ENCODE results near the gene MPP2.
"Not testable (repeated sequence)": the region's sequence is repeated elsewhere in the genome, so short reads cannot be mapped to it uniquely, and the experiment has no call there.

The MPP2 gene

DNA sequence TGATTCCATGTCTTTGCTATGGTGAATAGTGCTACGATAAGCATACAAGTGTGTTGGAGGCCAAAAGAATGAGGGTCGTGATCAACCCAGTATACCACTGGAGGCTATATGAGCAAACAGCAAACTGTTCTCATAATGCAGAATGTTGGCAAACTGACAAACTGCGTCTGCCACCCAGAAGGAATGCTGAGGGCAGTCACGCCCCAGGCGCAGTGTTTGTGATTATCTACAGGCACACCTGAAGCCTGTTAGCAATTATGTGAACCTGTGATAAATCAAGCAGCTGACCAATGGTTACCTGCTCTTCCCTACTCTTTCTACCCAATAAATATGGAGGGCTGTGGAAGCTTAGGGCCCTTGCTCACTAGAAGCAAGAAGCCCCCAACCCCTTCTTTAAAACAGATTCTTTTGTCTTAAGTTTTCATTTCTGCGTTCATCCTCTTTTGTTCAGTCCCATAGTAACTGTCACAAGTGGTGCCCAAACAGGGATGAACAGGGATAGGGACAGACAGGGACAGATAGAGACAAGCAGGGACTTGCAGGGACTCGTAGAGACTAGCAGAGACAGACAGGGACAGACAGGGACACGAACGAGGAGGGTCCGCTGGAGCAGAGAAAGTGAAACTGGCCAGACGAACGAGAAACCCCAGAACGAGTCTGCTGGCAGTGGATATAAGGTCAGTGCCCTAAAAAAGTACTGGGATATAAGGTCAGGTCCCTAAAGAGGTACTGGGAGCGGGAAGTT is 35.2 kb downstream of the MPP2 start:
- DNase-seq (ENCODE audit: extremely low spot score): no peak

DNA sequence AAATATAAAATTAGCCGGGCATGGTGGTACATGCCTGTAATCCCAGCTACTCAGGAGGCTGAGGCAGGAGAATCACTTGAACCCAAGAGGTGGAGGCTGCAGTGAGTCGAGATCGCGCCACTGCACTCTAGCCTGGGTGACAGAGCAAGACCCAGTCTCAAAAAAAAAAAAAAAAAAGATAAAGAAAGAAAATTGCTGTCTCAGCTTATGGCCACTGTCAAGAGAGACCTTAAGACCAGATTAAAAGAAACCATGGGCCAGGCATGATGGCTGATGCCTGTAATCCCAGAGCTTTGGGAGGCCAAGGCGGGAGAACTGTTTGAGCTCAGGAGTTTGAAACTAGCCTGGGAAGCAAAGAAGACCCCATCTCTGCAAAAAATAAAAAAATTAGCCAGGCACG is 38.3 kb downstream of the MPP2 start:
- DNase-seq (ENCODE audit: extremely low spot score); POLR2A ChIA-PET: not testable (repeated sequence)
- CTCF ChIA-PET: interaction anchor here (1.3 kb wide), 1 partner anchor 103 kb away, joined by 4 read pairs; no protein-coding TSS in a partner anchor

More for the DNA sequence above, 35.2 kb downstream of the MPP2 start:
- no peak for TF ChIP-seq ZNF384 (IDR thresholded peaks at IDR 0.05)
- no peak for TF ChIP-seq CTBP1 (IDR thresholded peaks at IDR 0.05; ENCODE audit: borderline replicate concordance)
- no peak for TF ChIP-seq ELF4 (IDR thresholded peaks at IDR 0.05)
- TF ChIP-seq HDGF (IDR thresholded peaks at IDR 0.05; ENCODE audit: borderline replicate concordance): no peak
- no peak for TF ChIP-seq ARNT (IDR thresholded peaks at IDR 0.05)
- no peak for TF ChIP-seq SUZ12 (IDR thresholded peaks at IDR 0.05)
- TF ChIP-seq NFRKB (IDR thresholded peaks at IDR 0.05): no peak
- TF ChIP-seq TARDBP (IDR thresholded peaks at IDR 0.05): no peak
- TF ChIP-seq L3MBTL2 (conservative IDR thresholded peaks at IDR 0.05): no peak
- TF ChIP-seq, protein P1, sequence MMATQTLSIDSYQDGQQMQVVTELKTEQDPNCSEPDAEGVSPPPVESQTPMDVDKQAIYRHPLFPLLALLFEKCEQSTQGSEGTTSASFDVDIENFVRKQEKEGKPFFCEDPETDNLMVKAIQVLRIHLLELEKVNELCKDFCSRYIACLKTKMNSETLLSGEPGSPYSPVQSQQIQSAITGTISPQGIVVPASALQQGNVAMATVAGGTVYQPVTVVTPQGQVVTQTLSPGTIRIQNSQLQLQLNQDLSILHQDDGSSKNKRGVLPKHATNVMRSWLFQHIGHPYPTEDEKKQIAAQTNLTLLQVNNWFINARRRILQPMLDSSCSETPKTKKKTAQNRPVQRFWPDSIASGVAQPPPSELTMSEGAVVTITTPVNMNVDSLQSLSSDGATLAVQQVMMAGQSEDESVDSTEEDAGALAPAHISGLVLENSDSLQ (IDR thresholded peaks at IDR 0.05): no peak
- CTCF ChIA-PET: no interaction called here
- POLR2A ChIA-PET: no interaction called here

DNA sequence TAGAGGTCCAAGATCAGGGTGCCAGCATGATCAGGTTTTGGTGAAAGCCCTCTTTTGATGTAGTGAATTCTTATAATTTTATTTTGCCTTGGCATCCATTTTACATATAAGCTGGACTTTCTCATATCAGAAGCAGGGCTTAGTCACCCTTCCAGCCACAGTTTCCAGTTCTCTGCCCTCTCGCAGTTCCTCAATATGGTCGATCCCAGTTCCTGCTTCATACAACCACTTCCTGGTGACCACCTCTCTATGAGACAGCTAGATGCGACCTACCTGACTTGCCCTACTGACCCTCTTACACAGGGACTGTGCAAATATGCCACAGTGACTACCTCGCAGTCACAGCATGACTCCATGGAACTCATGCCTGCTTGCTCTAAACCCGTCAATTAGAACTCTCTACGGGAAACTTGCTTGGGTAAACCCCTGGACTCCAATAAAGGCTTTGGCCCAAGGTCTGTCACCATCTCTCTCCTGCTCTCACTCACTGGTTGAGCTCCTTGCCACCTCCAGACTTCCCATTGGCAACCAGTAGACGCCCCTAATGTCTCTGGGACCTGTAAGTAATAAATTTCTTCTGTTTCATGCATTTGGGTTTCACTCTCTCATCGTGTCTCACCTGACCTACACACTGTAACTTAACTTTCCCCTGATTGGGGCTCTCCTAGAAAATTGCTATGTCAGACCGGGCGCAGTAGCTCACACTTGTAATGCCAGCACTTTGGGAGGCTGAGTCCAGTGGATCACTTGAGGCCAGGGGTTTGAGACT is 38.9 kb downstream of the MPP2 start:
- ChIA-PET POLR2A (no interaction called here), CTCF (interaction anchor here (1.3 kb wide), 1 partner anchor 102 kb away, joined by 4 read pairs; no protein-coding TSS in a partner anchor)
- TF ChIP-seq LEF1 (IDR thresholded peaks at IDR 0.05; ENCODE audit: borderline replicate concordance) (no peak), ARNT (IDR thresholded peaks at IDR 0.05) (no peak), FOXA1 (IDR thresholded peaks at IDR 0.05) (no peak), CTBP1 (IDR thresholded peaks at IDR 0.05; ENCODE audit: borderline replicate concordance) (no peak), BHLHE40 (IDR thresholded peaks at IDR 0.05; ENCODE audit: borderline replicate concordance) (no peak), SP1 (IDR thresholded peaks at IDR 0.05) (no peak), L3MBTL2 (conservative IDR thresholded peaks at IDR 0.05) (no peak), TARDBP (IDR thresholded peaks at IDR 0.05) (no peak), FOXM1 (IDR thresholded peaks at IDR 0.05; ENCODE audit: borderline replicate concordance) (no peak)
- TF ChIP-seq, protein P1 (IDR thresholded peaks at IDR 0.05): no peak
- DNase-seq (ENCODE audit: extremely low spot score): no peak

DNA sequence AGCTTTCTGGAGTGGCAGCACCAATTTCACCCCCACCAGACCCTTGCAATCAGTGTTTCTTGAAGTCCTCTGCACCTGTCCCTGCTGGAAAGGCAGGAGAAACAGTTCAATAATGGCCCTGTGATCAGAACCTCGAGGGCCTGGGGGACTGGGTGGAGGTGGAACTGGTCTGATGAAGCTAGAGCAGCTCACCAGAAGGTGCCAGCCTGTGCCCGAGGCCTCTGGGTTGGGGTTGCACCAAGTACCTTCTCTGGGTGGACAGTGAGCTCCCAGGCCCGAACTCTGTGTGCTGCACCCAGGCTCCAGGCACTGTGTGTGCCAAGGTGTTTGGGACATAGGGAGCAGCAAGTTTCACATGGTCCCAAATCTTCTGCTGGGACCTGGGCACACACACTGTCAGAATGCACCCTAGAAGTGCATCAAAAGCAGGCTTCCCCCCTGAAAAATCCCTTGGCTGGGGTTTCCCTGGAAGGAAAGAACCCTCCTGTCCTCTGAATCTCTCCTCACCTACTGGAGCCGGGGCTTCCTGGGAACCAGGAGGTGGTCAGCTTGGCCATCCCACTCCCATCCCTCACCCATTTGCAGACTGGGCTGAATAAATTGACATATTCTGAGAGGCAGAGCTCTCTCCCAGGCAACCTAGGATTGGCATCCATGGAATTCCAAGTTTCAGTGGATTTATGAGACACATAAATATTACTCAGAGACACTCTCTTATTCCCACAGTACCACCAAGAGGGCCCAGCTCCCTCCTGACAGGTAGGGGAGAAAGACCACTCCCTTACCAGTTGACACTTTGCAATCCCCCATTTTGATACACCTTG is 43.0 kb downstream of the MPP2 start:
- TF ChIP-seq SUZ12 (IDR thresholded peaks at IDR 0.05) (no peak), SP1 (IDR thresholded peaks at IDR 0.05) (no peak), FOXA1 (IDR thresholded peaks at IDR 0.05) (no peak), ARNT (IDR thresholded peaks at IDR 0.05) (no peak), CTBP1 (IDR thresholded peaks at IDR 0.05; ENCODE audit: borderline replicate concordance) (no peak), NFRKB (IDR thresholded peaks at IDR 0.05) (no peak), ELF4 (IDR thresholded peaks at IDR 0.05) (no peak), BHLHE40 (IDR thresholded peaks at IDR 0.05; ENCODE audit: borderline replicate concordance) (no peak), FOXK2 (IDR thresholded peaks at IDR 0.05) (no peak), L3MBTL2 (conservative IDR thresholded peaks at IDR 0.05) (no peak), ZNF384 (IDR thresholded peaks at IDR 0.05) (no peak)
- TF ChIP-seq, protein P1 (IDR thresholded peaks at IDR 0.05): no peak
- CTCF ChIA-PET: interaction anchor here (1.0 to 1.1 kb wide), 2 partner anchors 14 to 24 kb away, joined by 6 read pairs; no protein-coding TSS in a partner anchor
- POLR2A ChIA-PET: no interaction called here
- no peak for DNase-seq (ENCODE audit: extremely low spot score)

DNA sequence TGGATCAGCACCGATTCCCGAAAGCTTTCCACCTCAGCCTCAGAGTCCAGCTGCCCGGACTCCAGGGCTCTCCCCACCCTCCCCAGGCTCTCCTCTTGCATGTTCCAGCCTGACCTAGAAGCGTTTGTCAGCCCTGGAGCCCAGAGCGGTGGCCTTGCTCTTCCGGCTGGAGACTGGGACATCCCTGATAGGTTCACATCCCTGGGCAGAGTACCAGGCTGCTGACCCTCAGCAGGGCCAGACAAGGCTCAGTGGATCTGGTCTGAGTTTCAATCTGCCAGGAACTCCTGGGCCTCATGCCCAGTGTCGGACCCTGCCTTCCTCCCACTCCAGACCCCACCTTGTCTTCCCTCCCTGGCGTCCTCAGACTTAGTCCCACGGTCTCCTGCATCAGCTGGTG is 45.4 kb downstream of the MPP2 start:
- ChIA-PET POLR2A (no interaction called here), CTCF (no interaction called here)
- no peak for TF ChIP-seq HDGF (IDR thresholded peaks at IDR 0.05; ENCODE audit: borderline replicate concordance)
- no peak for TF ChIP-seq ZNF384 (IDR thresholded peaks at IDR 0.05)
- no peak for TF ChIP-seq SUZ12 (IDR thresholded peaks at IDR 0.05)
- no peak for TF ChIP-seq SP1 (IDR thresholded peaks at IDR 0.05)
- TF ChIP-seq L3MBTL2 (conservative IDR thresholded peaks at IDR 0.05): no peak
- no peak for TF ChIP-seq LEF1 (IDR thresholded peaks at IDR 0.05; ENCODE audit: borderline replicate concordance)
- TF ChIP-seq NFRKB (IDR thresholded peaks at IDR 0.05): no peak
- TF ChIP-seq CTBP1 (IDR thresholded peaks at IDR 0.05; ENCODE audit: borderline replicate concordance): no peak
- no peak for TF ChIP-seq FOXA1 (IDR thresholded peaks at IDR 0.05)
- TF ChIP-seq, protein P1 (IDR thresholded peaks at IDR 0.05): no peak
- no peak for TF ChIP-seq ELF4 (IDR thresholded peaks at IDR 0.05)
- TF ChIP-seq TARDBP (IDR thresholded peaks at IDR 0.05): no peak
- TF ChIP-seq ARNT (IDR thresholded peaks at IDR 0.05): no peak
- TF ChIP-seq BHLHE40 (IDR thresholded peaks at IDR 0.05; ENCODE audit: borderline replicate concordance): no peak
- no peak for TF ChIP-seq FOXM1 (IDR thresholded peaks at IDR 0.05; ENCODE audit: borderline replicate concordance)
- TF ChIP-seq FOXK2 (IDR thresholded peaks at IDR 0.05): no peak
- no peak for DNase-seq (ENCODE audit: extremely low spot score)

Measured in HEK293T (cell line).